Fibroblast of upper back skin (primary cell): Measurements from ENCODE around the gene RAI14.
"Not testable (repeated sequence)": the region's sequence is repeated elsewhere in the genome, so short reads cannot be mapped to it uniquely, and the experiment has no call there.

ENCODE experiments used
- DNase-seq: peaks from one replicate; pipeline ENCODE4 v3.0.0-alpha.2; 2013

RAI14 gene

GRCh38 chr5:34775886-34776285 lies 119.8 kb downstream of the RAI14 start:
- DNase-seq = no peak

GRCh38 chr5:34778091-34778850 lies 122.1 kb downstream of the RAI14 start:
- DNase-seq = no peak

GRCh38 chr5:34783892-34784291 lies 127.8 kb downstream of the RAI14 start:
- not testable (repeated sequence) for DNase-seq

GRCh38 chr5:34787035-34787434 lies 130.9 kb downstream of the RAI14 start:
- no peak for DNase-seq

GRCh38 chr5:34789021-34789531 lies 132.9 kb downstream of the RAI14 start:
- DNase-seq = peak; percentile 71

- DNase-seq = no peak
Measured at GRCh38 chr5:34789639-34790038, 133.5 kb downstream of the RAI14 start.

GRCh38 chr5:34790069-34790468 lies 133.9 kb downstream of the RAI14 start:
- DNase-seq = no peak

GRCh38 chr5:34791761-34792244 lies 135.7 kb downstream of the RAI14 start:
- peak; percentile 74 for DNase-seq

- no peak for DNase-seq
Measured at GRCh38 chr5:34802834-34803563, 146.9 kb downstream of the RAI14 start.

GRCh38 chr5:34803974-34804732 lies 148.0 kb downstream of the RAI14 start:
- DNase-seq = peak; percentile 26

GRCh38 chr5:34804913-34805312 lies 148.8 kb downstream of the RAI14 start:
- DNase-seq = peak; percentile 43

GRCh38 chr5:34806532-34806931 lies 150.4 kb downstream of the RAI14 start:
- DNase-seq = no peak

GRCh38 chr5:34811706-34812105 lies 155.6 kb downstream of the RAI14 start:
- peak; percentile 47 for DNase-seq

GRCh38 chr5:34813509-34813908 lies 157.4 kb downstream of the RAI14 start:
- no peak for DNase-seq

- peak; percentile 65 for DNase-seq
Measured at GRCh38 chr5:34817558-34818351, 161.6 kb downstream of the RAI14 start.

- DNase-seq = no peak
Measured at GRCh38 chr5:34818717-34819116, 162.6 kb downstream of the RAI14 start.

- DNase-seq = no peak
Measured at GRCh38 chr5:34820593-34820992, 164.5 kb downstream of the RAI14 start.

- DNase-seq = peak; percentile 44
Measured at GRCh38 chr5:34822956-34823715, 167.0 kb downstream of the RAI14 start.

GRCh38 chr5:34826347-34826746 lies 170.2 kb downstream of the RAI14 start:
- no peak for DNase-seq

- no peak for DNase-seq
Measured at GRCh38 chr5:34827588-34828506, 171.7 kb downstream of the RAI14 start.
